ENCODE results near the gene SVOP. TPM values are rescaled to one million over a fixed set of nuclear protein-coding genes. Genes with fewer than 3 reads are reported as not detected.
"Not testable (repeated sequence)": the region's sequence is repeated elsewhere in the genome, so short reads cannot be mapped to it uniquely, and the experiment has no call there.

The SVOP gene
- total and polyA plus RNA-seq, 4 donors: 0.10 TPM; not detected in 3

- DNase-seq (ENCODE audit: low spot score): no peak
- no peaks in the 10 kb centered on the region for H3K9me3 ChIP-seq (ENCODE audit: control insufficient read depth in 4 of 4, low read length in 3 of 4)
- H3K36me3 ChIP-seq (ENCODE audit: control insufficient read depth in 4 of 4, insufficient read depth in 3 of 4, low read depth in 1 of 4, low read length in 3 of 4): no peaks in the 10 kb centered on the region
- H3K27ac ChIP-seq (ENCODE audit: low read depth in 1 of 2, low read length in 2 of 2): no peak overlapping the region
- no peaks in the 10 kb centered on the region for H3K27me3 ChIP-seq (ENCODE audit: control insufficient read depth in 4 of 4, insufficient read depth in 4 of 4, low read length in 3 of 4)
- H3K4me3 ChIP-seq (ENCODE audit: low read depth in 1 of 3, low read length in 3 of 3): no peak overlapping the region
- WGBS: 100% methylated on average over 1 of the region's 1 CpG
- peaks cover 2 to 26% (median 22%) of the 10 kb centered on the region in 4 donors for H3K4me1 ChIP-seq (ENCODE audit: control insufficient read depth in 4 of 4, insufficient read depth in 4 of 4, low read length in 3 of 4)
- no peak for TF ChIP-seq CTCF (IDR thresholded peaks at IDR 0.05; ENCODE audit: low read depth, low read length, missing input control)
- no peak for TF ChIP-seq YY1 (IDR thresholded peaks at IDR 0.05)
- no peak for TF ChIP-seq NR2F2 (IDR thresholded peaks at IDR 0.05)
- no peak for TF ChIP-seq ZBTB33 (IDR thresholded peaks at IDR 0.05)
- TF ChIP-seq EGR1 (IDR thresholded peaks at IDR 0.05; ENCODE audit: low read depth in 2 of 2): no peak
- TF ChIP-seq JUND (IDR thresholded peaks at IDR 0.05): no peak
- TF ChIP-seq REST (IDR thresholded peaks at IDR 0.05): no peak
- no peak for TF ChIP-seq HNF4A (conservative IDR thresholded peaks at IDR 0.05)
- TF ChIP-seq FOXA2 (IDR thresholded peaks at IDR 0.05): no peak
- TF ChIP-seq RXRA (IDR thresholded peaks at IDR 0.05): no peak
- no peak for TF ChIP-seq HNF4G (IDR thresholded peaks at IDR 0.05)
- H3K9ac ChIP-seq (ENCODE audit: low read depth in 1 of 2, low read length in 2 of 2): no peak overlapping the region
Observed at GRCh38 chr12:108859923-108860291, 161.0 kb downstream of the SVOP start.

GRCh38 chr12:108859141-108859922, 161.5 kb downstream of the SVOP start:
- H3K4me1 ChIP-seq (ENCODE audit: control insufficient read depth in 4 of 4, insufficient read depth in 4 of 4, low read length in 3 of 4): peaks cover 2 to 31% (median 24%) of the 10 kb centered on the region in 4 donors
- H3K4me3 ChIP-seq (ENCODE audit: low read depth in 1 of 3, low read length in 3 of 3); DNase-seq (ENCODE audit: low spot score); H3K27ac ChIP-seq (ENCODE audit: low read depth in 1 of 2, low read length in 2 of 2); H3K9me3 ChIP-seq (ENCODE audit: control insufficient read depth in 4 of 4, low read length in 3 of 4); H3K27me3 ChIP-seq (ENCODE audit: control insufficient read depth in 4 of 4, insufficient read depth in 4 of 4, low read length in 3 of 4); H3K9ac ChIP-seq (ENCODE audit: low read depth in 1 of 2, low read length in 2 of 2); H3K36me3 ChIP-seq (ENCODE audit: control insufficient read depth in 4 of 4, insufficient read depth in 3 of 4, low read depth in 1 of 4, low read length in 3 of 4): not testable (repeated sequence)
- 71% methylated on average over 6 of the region's 6 CpGs for WGBS
